Heart left ventricle (tissue), 16 donors: ENCODE results near the gene EPB41L4B. TPM values are rescaled to one million over a fixed set of nuclear protein-coding genes. Genes with fewer than 3 reads are reported as not detected.
"Not testable (repeated sequence)": the region's sequence is repeated elsewhere in the genome, so short reads cannot be mapped to it uniquely, and the experiment has no call there.

Experiments
- ATAC-seq, 4 donors: fragments of 200-7000 bp; cut with Tn5 transposase; one replicate each; pipeline ENCODE4 v1.9.1; 2020 to 2022; ENCODE audit warnings: moderate library complexity in 4 of 4, mild to moderate bottlenecking in 3 of 4, moderate number of reproducible peaks in 1 of 4
- DNase-seq, 5 donors: peaks; one replicate each; pipeline ENCODE4 v3.0.0-alpha.2; 2020
- H3K27ac ChIP-seq, 12 donors: fragments of 200-600 bp; sonication (generic) in 4 of 12; one replicate each; pipeline versions ENCODE4 v1.5.0 to v1.8.0; 2016 to 2022; ENCODE audit warnings: mild to moderate bottlenecking in 2 of 12
- H3K27me3 ChIP-seq, 9 donors: fragments of 200-600 bp; sonication (generic) in 2 of 9; one replicate each; pipeline versions ENCODE4 v1.5.1 to v1.8.0; 2016 to 2022; ENCODE audit warnings: mild to moderate bottlenecking in 3 of 9
- H3K36me3 ChIP-seq, 9 donors: fragments of 200-600 bp; sonication (generic) in 2 of 9; one replicate each; pipeline versions ENCODE4 v1.5.0 to v1.8.0; 2018 to 2022; ENCODE audit warnings: mild to moderate bottlenecking in 2 of 9
- H3K4me1 ChIP-seq, 12 donors: fragments of 200-600 bp; sonication (generic) in 4 of 12; one replicate each; pipeline versions ENCODE4 v1.5.0 to v1.8.0; 2016 to 2022; ENCODE audit warnings: mild to moderate bottlenecking in 3 of 12
- H3K4me3 ChIP-seq, 12 donors: fragments of 200-600 bp; sonication (generic) in 4 of 12; one replicate each; pipeline versions ENCODE4 v1.5.0 to v1.8.0; 2017 to 2022; ENCODE audit warnings: mild to moderate bottlenecking in 9 of 12, moderate library complexity in 4 of 12
- H3K9me3 ChIP-seq, 12 donors: fragments of 200-600 bp; sonication (generic) in 4 of 12; one replicate each; pipeline versions ENCODE4 v1.5.0 to v1.8.0; 2016 to 2022; ENCODE audit warnings: mild to moderate bottlenecking in 1 of 12
- POLR2A ChIP-seq, 2 donors: fragments of 450-650 bp; IDR thresholded peaks; one replicate each; pipeline ENCODE4 v1.6.1; 2017; ENCODE audit warnings: antibody characterized with exemption in 2 of 2, mild to moderate bottlenecking in 2 of 2, moderate library complexity in 2 of 2
- WGBS, 4 donors: extraction: QIAGEN DNeasy Blood & Tissue Kit in 2 of 4; methylation state at CpG; one replicate each; pipeline versions ENCODE4 v1.1.5 to v1.1.7; 2013 to 2018; 5-methylcytosine and 5-hydroxymethylcytosine counted together
- intact Hi-C, 10 donors: fragments of 100-400 bp; cut with DNase I; formaldehyde crosslinking; loops; one replicate each; pipeline versions ENCODE4 v1.11.1 to v1.14.2; 2022
- polyA plus RNA-seq, 2 donors: library from polyadenylated mRNA; stranded (reverse); fragments of 200-250 nt; gene quantifications; one replicate each; pipeline ENCODE4 v1.2.3, GENCODE V29; 2013
- total RNA-seq, 9 donors: library from RNA; depleted of rRNA in 2 of 9; stranded (reverse); fragments of >200 nt in 2 of 9; fragmentation: NEBNext Ultra II Directional in 3 of 9; extraction: Animal tissue kit (Norgen Biotek cat#: 25700) in 3 of 9; gene quantifications; one replicate each; pipeline versions ENCODE4 v1.1.0 to v1.2.4, GENCODE V29; 2016 to 2023
- TF ChIP-seq, protein P1 (sequence below), 12 donors: fragments of 200-600 bp; sonication (generic) in 4 of 12; IDR thresholded peaks; one replicate each; pipeline versions ENCODE4 v1.5.0 to v1.8.0; 2018 to 2022; ENCODE audit warnings: antibody characterized with exemption in 12 of 12, mild to moderate bottlenecking in 5 of 12
- donor health status: ischemic (EF 13 %, LVEDD 7.1; RV severe dilation, severe dysfunction).
- donor health status: healthy with polysubstance abuse.
- donor health status: DM: no; HTN: yes; CAD: no.
- donor health status: DM: no; HTN: no; CAD: no.
- donor health status: ischemic (EF 25% LVEDD 6.9; RV normal size, moderate dysfunction).
- donor health status: ischemic (EF 25% LVEDD 5.7; RV mildly dilated, moderate dysfunction).
- donor health status: healthy.
- donor health status: DM: yes; HTN: yes; CAD: no.
- donor health status: ischemic (EF 35%, LVEDD 5.7; RV mildly dilated, moderate dysfunction).
- donor health status: nonischemic (EF 11% LVEDD 7.7; RV severe dilation, severe dysfunction).
- donor health status: DM: yes; HTN: yes; CAD: no.
- donor health status: PGD.
- donor health status: ischemic (EF 29% LVEDD 5.4; RV normal size, mild dysfunction).
- donor health status: nonischemic (EF 23%, LVEDD 6.1; RV moderate dilation, normal function).

EPB41L4B gene
- total and polyA plus RNA-seq, 11 donors = 0.71 to 16.5 (median 8.9) TPM

DNA sequence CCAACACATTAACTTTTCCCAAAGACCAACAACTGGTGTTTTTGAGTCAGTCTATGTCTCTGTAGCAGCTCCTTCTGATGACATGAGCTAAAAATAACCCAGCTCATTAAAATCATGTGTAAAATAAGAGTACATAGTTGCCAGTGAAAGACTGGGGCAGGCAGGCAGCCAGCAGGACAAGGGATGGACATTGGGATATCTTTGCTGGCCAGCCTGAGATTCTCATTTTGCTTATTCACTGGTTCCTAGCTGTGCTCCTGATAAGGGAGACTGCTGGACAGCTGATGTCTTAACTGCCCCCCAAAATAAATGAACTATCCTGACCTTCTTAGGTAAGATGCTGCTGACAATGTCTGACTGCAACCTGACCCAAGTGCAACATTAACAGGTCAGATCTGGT, 33.9 kb downstream of the EPB41L4B start:
- DNase-seq = peak in 1 of 5 donors; percentile 53
- H3K9me3 ChIP-seq = no peaks in the 10 kb centered on the region
- H3K4me3 ChIP-seq = no peak overlapping the region
- intact Hi-C loops = no loop called here
- H3K27me3 ChIP-seq = no peaks in the 10 kb centered on the region
- no peaks in the 10 kb centered on the region for H3K36me3 ChIP-seq
- H3K27ac ChIP-seq = peak overlapping the region in 4 of 12 donors; percentile 10 to 51 (median 36)
- H3K4me1 ChIP-seq = peaks cover 0 to 14% (median 0%) of the 10 kb centered on the region in 12 donors
- ATAC-seq = peak; percentile 45 to 80 (median 64)
- no peak for TF ChIP-seq POLR2A (IDR thresholded peaks at IDR 0.05)
- TF ChIP-seq, protein P1, sequence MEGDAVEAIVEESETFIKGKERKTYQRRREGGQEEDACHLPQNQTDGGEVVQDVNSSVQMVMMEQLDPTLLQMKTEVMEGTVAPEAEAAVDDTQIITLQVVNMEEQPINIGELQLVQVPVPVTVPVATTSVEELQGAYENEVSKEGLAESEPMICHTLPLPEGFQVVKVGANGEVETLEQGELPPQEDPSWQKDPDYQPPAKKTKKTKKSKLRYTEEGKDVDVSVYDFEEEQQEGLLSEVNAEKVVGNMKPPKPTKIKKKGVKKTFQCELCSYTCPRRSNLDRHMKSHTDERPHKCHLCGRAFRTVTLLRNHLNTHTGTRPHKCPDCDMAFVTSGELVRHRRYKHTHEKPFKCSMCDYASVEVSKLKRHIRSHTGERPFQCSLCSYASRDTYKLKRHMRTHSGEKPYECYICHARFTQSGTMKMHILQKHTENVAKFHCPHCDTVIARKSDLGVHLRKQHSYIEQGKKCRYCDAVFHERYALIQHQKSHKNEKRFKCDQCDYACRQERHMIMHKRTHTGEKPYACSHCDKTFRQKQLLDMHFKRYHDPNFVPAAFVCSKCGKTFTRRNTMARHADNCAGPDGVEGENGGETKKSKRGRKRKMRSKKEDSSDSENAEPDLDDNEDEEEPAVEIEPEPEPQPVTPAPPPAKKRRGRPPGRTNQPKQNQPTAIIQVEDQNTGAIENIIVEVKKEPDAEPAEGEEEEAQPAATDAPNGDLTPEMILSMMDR (IDR thresholded peaks at IDR 0.05) = no peak

DNA sequence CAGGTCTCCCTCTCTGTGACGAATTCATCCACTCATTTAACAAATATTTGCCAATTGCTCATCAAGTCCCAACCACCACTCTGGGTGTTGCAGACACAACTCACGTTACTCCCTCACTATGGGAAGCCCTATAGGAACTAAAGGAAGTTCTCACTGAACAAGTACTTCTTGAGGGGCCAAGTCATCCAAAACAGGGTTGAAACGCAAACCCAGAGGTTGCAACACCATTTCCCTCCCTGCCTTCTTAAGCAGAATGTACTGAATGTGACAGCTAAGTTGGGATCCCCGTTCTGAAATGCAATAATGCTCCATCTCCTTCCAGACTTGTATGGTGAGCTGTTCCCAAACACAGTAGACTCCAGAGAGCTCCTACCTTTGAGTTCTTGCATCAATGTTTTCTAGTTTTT, 34.3 kb downstream of the EPB41L4B start:
- 54 to 77% (median 71%) methylated on average over 4 of the region's 4 CpGs for WGBS, 4 donors
- no peaks in the 10 kb centered on the region for H3K27me3 ChIP-seq
- DNase-seq = no peak
- peak in 1 of 4 donors; percentile 7 for ATAC-seq
- no peak overlapping the region for H3K4me3 ChIP-seq
- H3K9me3 ChIP-seq = no peaks in the 10 kb centered on the region
- no peaks in the 10 kb centered on the region for H3K36me3 ChIP-seq
- H3K27ac ChIP-seq = peak overlapping the region in 5 of 12 donors; percentile 10 to 51 (median 29)
- intact Hi-C loops = no loop called here
- TF ChIP-seq, protein P1 (IDR thresholded peaks at IDR 0.05) = no peak
- TF ChIP-seq POLR2A (IDR thresholded peaks at IDR 0.05) = no peak
- H3K4me1 ChIP-seq = peaks cover 0 to 14% (median 0%) of the 10 kb centered on the region in 12 donors

DNA sequence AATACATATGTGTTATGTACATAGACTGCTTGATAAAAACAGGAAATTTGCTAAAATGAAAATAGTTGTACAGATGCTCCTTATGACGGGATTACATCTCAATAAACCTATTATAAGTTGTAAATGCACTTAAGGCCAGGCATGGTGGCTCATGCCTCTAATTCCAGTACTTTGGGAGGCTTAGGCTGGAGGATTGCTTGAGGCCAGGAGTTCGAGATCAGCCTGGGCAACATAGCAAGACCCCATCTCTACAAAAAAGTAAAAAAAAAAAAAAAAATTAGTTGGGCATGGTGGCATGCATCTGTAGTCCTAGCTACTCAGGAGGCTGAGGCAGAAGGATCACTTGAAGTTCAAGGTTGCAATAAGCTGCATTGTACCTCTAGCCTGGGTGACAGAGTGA, 37.2 kb downstream of the EPB41L4B start:
- H3K27ac ChIP-seq, H3K36me3 ChIP-seq, H3K9me3 ChIP-seq, H3K4me3 ChIP-seq, intact Hi-C loops, H3K27me3 ChIP-seq, H3K4me1 ChIP-seq, ATAC-seq, DNase-seq: not testable (repeated sequence)
- WGBS, 4 donors = 67 to 87% (median 78%) methylated on average over 2 of the region's 2 CpGs

DNA sequence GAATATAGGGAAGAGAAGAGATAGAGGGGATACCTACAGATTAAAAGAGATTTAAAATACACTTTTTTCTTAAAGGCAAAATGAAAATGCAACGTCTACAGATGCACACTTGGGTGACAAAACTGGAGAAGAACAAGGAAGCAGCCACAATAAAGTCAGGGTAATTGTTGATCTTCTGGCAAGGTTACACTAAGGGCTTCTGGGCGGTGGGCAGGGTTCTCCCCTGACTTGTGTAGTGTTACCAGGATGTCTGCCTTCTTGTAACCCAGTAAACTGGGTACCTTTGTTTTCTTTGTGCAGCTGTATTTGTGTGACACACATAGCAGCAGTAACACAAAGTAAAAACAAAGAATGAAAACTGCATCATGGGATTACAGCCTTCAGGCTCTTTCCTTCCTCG, 37.8 kb downstream of the EPB41L4B start:
- no peaks in the 10 kb centered on the region for H3K27me3 ChIP-seq
- intact Hi-C loops = no loop called here
- H3K36me3 ChIP-seq = no peaks in the 10 kb centered on the region
- TF ChIP-seq POLR2A (IDR thresholded peaks at IDR 0.05) = no peak
- TF ChIP-seq, protein P1 (IDR thresholded peaks at IDR 0.05) = no peak
- H3K4me3 ChIP-seq = no peak overlapping the region
- DNase-seq (no peak), ATAC-seq (no peak)
- H3K4me1 ChIP-seq = peaks cover 0 to 9% (median 0%) of the 10 kb centered on the region in 12 donors
- no peaks in the 10 kb centered on the region for H3K9me3 ChIP-seq
- H3K27ac ChIP-seq = no peak overlapping the region
- WGBS, 4 donors = 71 to 82% (median 79%) methylated on average over 3 of the region's 3 CpGs

DNA sequence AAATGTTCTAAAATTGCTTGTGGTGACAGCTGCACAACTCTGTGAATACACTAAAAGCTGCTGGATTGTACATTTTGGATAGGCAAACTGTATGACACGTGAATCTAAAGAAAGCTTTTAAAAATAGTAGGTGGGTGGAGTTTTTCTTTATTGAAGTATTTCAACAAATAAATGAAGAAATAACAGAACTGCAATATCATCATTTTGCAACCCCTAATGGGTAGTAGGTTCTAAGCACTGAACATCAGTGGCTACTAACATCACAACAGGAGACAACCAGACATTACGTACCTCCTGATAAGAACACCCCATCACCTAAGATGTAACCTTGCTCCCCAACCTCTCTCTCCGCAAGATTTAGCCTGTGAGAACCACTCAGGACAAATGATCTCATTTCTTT, 38.6 kb downstream of the EPB41L4B start:
- Histone ChIP-seq H3K36me3 (no peaks in the 10 kb centered on the region), H3K4me3 (no peak overlapping the region), H3K27me3 (no peaks in the 10 kb centered on the region), H3K4me1 (peaks cover 0 to 14% (median 0%) of the 10 kb centered on the region in 12 donors), H3K9me3 (no peaks in the 10 kb centered on the region), H3K27ac (no peak overlapping the region)
- no peak for ATAC-seq
- DNase-seq = no peak
- TF ChIP-seq, protein P1 (IDR thresholded peaks at IDR 0.05) = no peak
- WGBS, 4 donors = 87 to 95% (median 90%) methylated on average over 3 of the region's 3 CpGs
- intact Hi-C loops = no loop called here
